K562 (cell line): ENCODE results near the gene GTF2A1L. TPM values are rescaled to one million over a fixed set of nuclear protein-coding genes. Genes with fewer than 3 reads are reported as not detected.

ENCODE experiments used
- ATAC-seq: fragments of 200-7000 bp; cut with Tn5 transposase; 3 replicates; pipeline ENCODE4 v1.9.1; 2020; ENCODE audit warnings: moderate library complexity
- BruUV-seq: library from RNA; stranded (reverse); fragments of 400-500 nt; replicated peaks from 2 replicates; lab custom pipeline; 2021; lab: Mats Ljungman, UMichigan
- CTCF ChIA-PET: fragments of 300-600 bp; formaldehyde crosslinking; extraction: SDS; loops from one replicate; lab custom pipeline; 2021; ENCODE audit warnings: low intra/inter-chr PET ratio; lab: Yijun Ruan, JAX
- POLR2A ChIA-PET: fragments of 300-600, 350-650 bp; sonication (Branson Sonifier 250); formaldehyde crosslinking; extraction: SDS; loops from one replicate; lab custom pipeline; 2021; ENCODE audit warnings: antibody characterized with exemption, inconsistent platforms; lab: Yijun Ruan, JAX
- DNase-seq, 4 experiments: peaks; one replicate each; pipeline versions ENCODE4 v3.0.0 to v3.0.0-alpha.2; 2011 to 2018; ENCODE audit warnings: low spot score in 3 of 4, mixed read lengths in 3 of 4; ENCODE audit errors: extremely low read depth in 1 of 4
- FAIRE-seq: peaks from 2 replicates; lab custom pipeline; 2011; peaks lifted over from hg19 to GRCh38; lab: Jason Lieb, UNC
- H2AFZ ChIP-seq: 2 replicates; pipeline ENCODE4 v1.6.0; 2011; ENCODE audit warnings: low read depth, low read length, control low read depth, inconsistent platforms
- H3K27ac ChIP-seq: fragments of 200-600 bp; 3 replicates; pipeline ENCODE4 v1.8.0; 2011; ENCODE audit warnings: low read depth, mild to moderate bottlenecking, control low read depth, inconsistent platforms, low read length, moderate library complexity, mixed read lengths; ENCODE audit errors: extremely low read depth
- H3K27me3 ChIP-seq, 2 experiments: fragments of 300-600 bp in 1 of 2; 2 replicates in 1 of 2; 3 replicates in 1 of 2; pipeline versions ENCODE4 v1.6.0 to v1.8.0; 2011; ENCODE audit warnings: inconsistent platforms in 2 of 2, low read length in 2 of 2, mild to moderate bottlenecking in 1 of 2, mixed read lengths in 1 of 2, moderate library complexity in 1 of 2; ENCODE audit not compliant: control insufficient read depth in 2 of 2, insufficient read depth in 2 of 2
- H3K36me3 ChIP-seq: fragments of 300-600 bp; 3 replicates; pipeline ENCODE4 v1.8.0; 2011; ENCODE audit warnings: mild to moderate bottlenecking, low read length, inconsistent platforms; ENCODE audit not compliant: control insufficient read depth, insufficient read depth
- H3K4me1 ChIP-seq, 2 experiments: fragments of 200-600 bp in 1 of 2; replicated peaks in 1 of 2; 2 replicates in 1 of 2; 3 replicates in 1 of 2; pipeline versions ENCODE4 v1.5.1 to v1.8.0; 2011; ENCODE audit warnings: inconsistent platforms in 2 of 2, low read length in 2 of 2, mild to moderate bottlenecking in 1 of 2, mixed read lengths in 1 of 2, moderate library complexity in 1 of 2; ENCODE audit not compliant: control insufficient read depth in 2 of 2, insufficient read depth in 2 of 2
- H3K4me2 ChIP-seq: 2 replicates; pipeline ENCODE4 v1.6.1; 2011; ENCODE audit warnings: low read length, control low read depth, inconsistent platforms, mixed read lengths; ENCODE audit not compliant: insufficient read depth
- H3K4me3 ChIP-seq: fragments of 200-600 bp; sonication (generic), shearing (Covaris generic); 2 replicates; pipeline ENCODE4 v1.5.1; 2016; ENCODE audit warnings: control low read depth, inconsistent platforms
- H3K79me2 ChIP-seq: fragments of 200-600 bp; 3 replicates; pipeline ENCODE4 v1.8.0; 2011; ENCODE audit warnings: low read length, inconsistent platforms; ENCODE audit not compliant: control insufficient read depth, insufficient read depth
- H3K9ac ChIP-seq, 2 experiments: 2 replicates each; pipeline versions ENCODE4 v1.6.0 to v1.6.1; 2011; ENCODE audit warnings: low read depth in 2 of 2, low read length in 2 of 2, control low read depth in 1 of 2, inconsistent platforms in 1 of 2, mild to moderate bottlenecking in 1 of 2, mixed read lengths in 1 of 2; ENCODE audit not compliant: insufficient read depth in 1 of 2
- H3K9me1 ChIP-seq: one replicate; pipeline ENCODE4 v1.6.0; 2011; ENCODE audit warnings: inconsistent platforms, mild to moderate bottlenecking, low read length, moderate library complexity; ENCODE audit not compliant: control insufficient read depth, insufficient read depth
- H3K9me3 ChIP-seq: replicated peaks from 2 replicates; pipeline ENCODE4 v1.5.1; 2011; ENCODE audit warnings: low read depth, low read length, inconsistent platforms; ENCODE audit not compliant: control insufficient read depth, insufficient read depth
- H4K20me1 ChIP-seq: replicated peaks from 2 replicates; pipeline ENCODE4 v1.6.1; 2011; ENCODE audit warnings: low read length, inconsistent platforms, mixed read lengths; ENCODE audit not compliant: control insufficient read depth, insufficient read depth
- CC2D1A ChIP-seq: fragments of 450-650 bp; IDR thresholded peaks from 2 replicates; pipeline ENCODE4 v1.6.1; 2017; ENCODE audit warnings: mild to moderate bottlenecking
- KDM4B ChIP-seq, 2 experiments: fragments of 450-650 bp in 1 of 2; sonication (generic) in 1 of 2; IDR thresholded peaks; 2 replicates each; pipeline ENCODE4 v1.6.1; 2016 to 2017; ENCODE audit warnings: borderline replicate concordance in 2 of 2, antibody characterized with exemption in 1 of 2, low read depth in 1 of 2, mild to moderate bottlenecking in 1 of 2
- KHSRP ChIP-seq: fragments of 450-650 bp; IDR thresholded peaks from 2 replicates; pipeline ENCODE4 v1.6.1; 2017
- NFXL1 ChIP-seq: fragments of 450-650 bp; formaldehyde crosslinking; IDR thresholded peaks from 2 replicates; pipeline ENCODE4 v1.4.0; 2021; ENCODE audit warnings: mild to moderate bottlenecking
- POU5F1 ChIP-seq: fragments of 150-350 bp; IDR thresholded peaks from 2 replicates; pipeline ENCODE4 v1.6.1; 2014; ENCODE audit warnings: borderline replicate concordance, low read length, low read depth, mild to moderate bottlenecking; ENCODE audit not compliant: partially characterized antibody
- SIN3B ChIP-seq: fragments of 450-650 bp; IDR thresholded peaks from 2 replicates; pipeline ENCODE4 v1.6.1; 2017; ENCODE audit warnings: low read depth, mild to moderate bottlenecking, moderate library complexity
- TAF7 ChIP-seq: fragments of 450-650 bp; IDR thresholded peaks from 2 replicates; pipeline ENCODE4 v1.6.1; 2016; ENCODE audit warnings: missing genetic modification characterization, missing compliant biosample characterization
- ZNF778 ChIP-seq: fragments of 450-650 bp; formaldehyde crosslinking; IDR thresholded peaks from 2 replicates; pipeline ENCODE4 v1.4.0; 2020; ENCODE audit warnings: mild to moderate bottlenecking, moderate library complexity
- WGBS: fragments of 100-300 bp; shearing (Covaris generic); methylation state at CpG from one replicate; pipeline ENCODE4 v1.1.6; 2016; ENCODE audit warnings: low coverage, mixed read lengths; ENCODE audit not compliant: insufficient coverage; ENCODE audit errors: missing lambda C conversion rate; 5-methylcytosine and 5-hydroxymethylcytosine counted together
- in situ Hi-C: fragments of 300-500 bp; cut with MboI; formaldehyde crosslinking; loops from 4 replicates; pipeline ENCODE4 v1.15.0; 2018; ENCODE audit warnings: inconsistent platforms, mixed read lengths
- intact Hi-C: fragments of 100-400 bp; cut with micrococcal nuclease; formaldehyde crosslinking; loops from 2 replicates; pipeline ENCODE4 v1.14.2; 2022
- polyA plus RNA-seq, 8 experiments: library from polyadenylated mRNA; depleted of rRNA in 4 of 8; stranded (reverse) in 5 of 8; unstranded in 3 of 8; fragments of >200 nt; fragmentation: Nextera tagmentation in 2 of 8; fragmentation: Illumina TruSeq in 1 of 8; extraction: Ambion mirVana in 2 of 8; extraction: Trizol in 1 of 8; gene quantifications; 2 replicates each; pipeline versions ENCODE4 v1.2.1 to v1.2.3, GENCODE V29; 2011 to 2014; ENCODE audit warnings: inconsistent platforms in 1 of 8, missing spikeins in 1 of 8
- total RNA-seq, 7 experiments: library from RNA; depleted of rRNA in 6 of 7; stranded (reverse); fragments of >200 nt in 6 of 7; fragmentation: Illumina TruSeq in 2 of 7; extraction: Trizol in 2 of 7; gene quantifications; 2 replicates each; pipeline versions ENCODE4 v1.2.1 to v1.2.3, GENCODE V29; 2011 to 2021; ENCODE audit warnings: low replicate concordance in 1 of 7
- TF ChIP-seq, protein P1 (sequence below): IDR thresholded peaks from 2 replicates; pipeline ENCODE4 v1.6.1; 2011; ENCODE audit not compliant: insufficient read length; ENCODE audit errors: extremely low read depth
- TF ChIP-seq, protein P2 (sequence below): fragments of 250-450 bp; sonication (Bioruptor Pico); IDR thresholded peaks from 2 replicates; pipeline ENCODE4 v1.5.1; 2021; ENCODE audit warnings: mild to moderate bottlenecking

GTF2A1L gene
- total and polyA plus RNA-seq, 9 of the 15 experiments (the other 6 are each of a cell fraction or from before 2014, with no cell fraction given), result 0.05 to 0.35 (median 0.12) TPM; not detected in 5

GRCh38 chr2:48583961-48584360, 33.7 kb upstream of the GTF2A1L start (continued):
- TF ChIP-seq NFXL1 (CRISPR knock-in tag) (no peak), TAF7 (no peak)

DNA sequence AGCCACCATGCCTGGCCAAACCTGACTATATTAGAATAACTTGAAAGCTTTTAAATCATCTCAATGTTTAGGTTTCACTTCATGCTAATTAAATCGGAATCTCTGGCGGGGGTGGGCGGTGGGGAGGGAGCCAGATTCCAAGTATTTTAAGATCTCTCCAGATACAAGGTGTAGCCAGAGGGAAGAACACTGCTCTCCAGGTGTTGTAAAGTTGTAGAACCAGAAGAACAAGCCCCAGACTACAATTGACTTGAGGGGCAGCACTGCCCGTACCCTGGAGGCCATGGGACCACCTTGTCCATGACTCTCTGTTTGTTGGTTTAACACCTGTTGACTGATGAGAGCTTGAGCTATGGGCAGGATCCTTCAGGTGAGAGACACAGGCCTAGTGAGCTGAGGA, 33.1 kb upstream of the GTF2A1L start:
- POLR2A ChIA-PET, result no interaction called here
- no peaks in the 10 kb centered on the region for H4K20me1 ChIP-seq
- in situ Hi-C loops, result no loop called here
- H2AFZ ChIP-seq, result no peak overlapping the region
- no peaks in the 10 kb centered on the region for H3K79me2 ChIP-seq
- no peak overlapping the region for H3K9ac ChIP-seq
- H3K9me1 ChIP-seq, result no peaks in the 10 kb centered on the region
- no peak for FAIRE-seq
- H3K4me3 ChIP-seq, result no peak overlapping the region
- no peaks in the 10 kb centered on the region; a peak in 1 of 5 replicates for H3K4me1 ChIP-seq
- TF ChIP-seq CC2D1A (no peak), KHSRP (no peak), POU5F1 (no peak), SIN3B (no peak), ZNF778 (no peak), KDM4B (IDR thresholded peaks at IDR 0.05; ENCODE audit: borderline replicate concordance in 2 of 2, low read depth in 1 of 2) (no peak)
- TF ChIP-seq, protein P1, sequence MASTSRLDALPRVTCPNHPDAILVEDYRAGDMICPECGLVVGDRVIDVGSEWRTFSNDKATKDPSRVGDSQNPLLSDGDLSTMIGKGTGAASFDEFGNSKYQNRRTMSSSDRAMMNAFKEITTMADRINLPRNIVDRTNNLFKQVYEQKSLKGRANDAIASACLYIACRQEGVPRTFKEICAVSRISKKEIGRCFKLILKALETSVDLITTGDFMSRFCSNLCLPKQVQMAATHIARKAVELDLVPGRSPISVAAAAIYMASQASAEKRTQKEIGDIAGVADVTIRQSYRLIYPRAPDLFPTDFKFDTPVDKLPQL, result no peak
- TF ChIP-seq, protein P2, sequence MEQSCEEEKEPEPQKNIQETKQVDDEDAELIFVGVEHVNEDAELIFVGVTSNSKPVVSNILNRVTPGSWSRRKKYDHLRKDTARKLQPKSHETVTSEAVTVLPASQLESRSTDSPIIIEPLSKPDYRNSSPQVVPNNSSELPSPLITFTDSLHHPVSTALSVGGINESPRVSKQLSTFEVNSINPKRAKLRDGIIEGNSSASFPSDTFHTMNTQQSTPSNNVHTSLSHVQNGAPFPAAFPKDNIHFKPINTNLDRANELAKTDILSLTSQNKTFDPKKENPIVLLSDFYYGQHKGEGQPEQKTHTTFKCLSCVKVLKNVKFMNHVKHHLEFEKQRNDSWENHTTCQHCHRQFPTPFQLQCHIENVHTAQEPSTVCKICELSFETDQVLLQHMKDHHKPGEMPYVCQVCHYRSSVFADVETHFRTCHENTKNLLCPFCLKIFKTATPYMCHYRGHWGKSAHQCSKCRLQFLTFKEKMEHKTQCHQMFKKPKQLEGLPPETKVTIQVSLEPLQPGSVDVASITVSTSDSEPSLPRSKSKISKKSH, result no peak
- TF ChIP-seq, all 486 proteins: peak for 0
- DNase-seq (no peak), ATAC-seq (no peak)
- Histone ChIP-seq H3K27ac (no peak overlapping the region), H3K36me3 (no peaks in the 10 kb centered on the region), H3K27me3 (peaks cover 0 to 7% of the 10 kb centered on the region in 2 experiments; a peak in 1 of 5 replicates), H3K4me2 (no peak overlapping the region), H3K9me3 (no peaks in the 10 kb centered on the region)
- CTCF ChIA-PET, result no interaction called here
- 11% methylated on average over 4 of the region's 4 CpGs for WGBS
- BruUV-seq, result no TSS peak
- intact Hi-C loops, result no loop called here
